Liver (tissue), 9 donors: Measurements from ENCODE around the gene PROK1. TPM values are rescaled to one million over a fixed set of nuclear protein-coding genes. Genes with fewer than 3 reads are reported as not detected.

Experiments used
- DNase-seq: peaks from one replicate; pipeline ENCODE4 v3.0.0-alpha.2; 2017; ENCODE audit warnings: low spot score
- H3K27ac ChIP-seq, 2 donors: one replicate each; pipeline ENCODE4 v1.7.0; 2013; ENCODE audit warnings: inconsistent platforms in 2 of 2, low read length in 2 of 2, control low read depth in 1 of 2, low read depth in 1 of 2, mild to moderate bottlenecking in 1 of 2
- H3K27me3 ChIP-seq, 4 donors: one replicate each; pipeline versions ENCODE4 v1.6.1 to v1.7.0; 2013; ENCODE audit warnings: low read length in 3 of 4, inconsistent platforms in 1 of 4, mild to moderate bottlenecking in 1 of 4, moderate library complexity in 1 of 4; ENCODE audit not compliant: control insufficient read depth in 4 of 4, insufficient read depth in 4 of 4
- H3K36me3 ChIP-seq, 4 donors: one replicate each; pipeline versions ENCODE4 v1.6.1 to v1.7.0; 2013; ENCODE audit warnings: low read length in 3 of 4, mild to moderate bottlenecking in 3 of 4, low read depth in 1 of 4, moderate library complexity in 1 of 4; ENCODE audit not compliant: control insufficient read depth in 4 of 4, insufficient read depth in 3 of 4
- H3K4me1 ChIP-seq, 4 donors: one replicate each; pipeline versions ENCODE4 v1.6.1 to v1.7.0; 2013; ENCODE audit warnings: low read length in 3 of 4, mild to moderate bottlenecking in 3 of 4, moderate library complexity in 1 of 4; ENCODE audit not compliant: control insufficient read depth in 4 of 4, insufficient read depth in 4 of 4
- H3K4me3 ChIP-seq, 3 donors: one replicate each; pipeline versions ENCODE4 v1.6.1 to v1.7.0; 2013; ENCODE audit warnings: low read length in 3 of 3, control low read depth in 1 of 3, low read depth in 1 of 3, mild to moderate bottlenecking in 1 of 3
- H3K9ac ChIP-seq, 2 donors: one replicate each; pipeline ENCODE4 v1.7.0; 2013; ENCODE audit warnings: low read length in 2 of 2, mild to moderate bottlenecking in 2 of 2, moderate library complexity in 2 of 2, control low read depth in 1 of 2, low read depth in 1 of 2
- H3K9me3 ChIP-seq, 4 donors: one replicate each; pipeline versions ENCODE4 v1.6.1 to v1.7.0; 2013; ENCODE audit warnings: low read length in 3 of 4; ENCODE audit not compliant: control insufficient read depth in 4 of 4
- ATF3 ChIP-seq: IDR thresholded peaks from 2 replicates; pipeline ENCODE4 v1.6.1; 2016; ENCODE audit warnings: antibody characterized with exemption
- CTCF ChIP-seq: fragments of 150-350 bp; IDR thresholded peaks from 2 replicates; pipeline ENCODE4 v1.5.1; 2017; ENCODE audit warnings: improper control_type of control experiment, low read depth, low read length; ENCODE audit not compliant: missing input control
- EGR1 ChIP-seq, 2 donors: IDR thresholded peaks; 2 replicates each; pipeline ENCODE4 v1.6.1; 2016 to 2018; ENCODE audit warnings: antibody characterized with exemption in 2 of 2, low read depth in 2 of 2
- FOXA1 ChIP-seq: IDR thresholded peaks from 2 replicates; pipeline ENCODE4 v1.6.1; 2016; ENCODE audit warnings: antibody characterized with exemption
- FOXA2 ChIP-seq: IDR thresholded peaks from 2 replicates; pipeline ENCODE4 v1.6.1; 2016; ENCODE audit warnings: antibody characterized with exemption
- GABPA ChIP-seq, 2 donors: IDR thresholded peaks in 1 of 2; conservative IDR thresholded peaks in 1 of 2; 2 replicates each; pipeline ENCODE4 v1.6.1; 2016; ENCODE audit warnings: antibody characterized with exemption in 2 of 2, mild to moderate bottlenecking in 1 of 2, moderate library complexity in 1 of 2
- HNF4A ChIP-seq, 2 donors: conservative IDR thresholded peaks; 2 replicates each; pipeline ENCODE4 v1.6.1; 2016; ENCODE audit warnings: antibody characterized with exemption in 2 of 2, mild to moderate bottlenecking in 2 of 2
- HNF4G ChIP-seq: IDR thresholded peaks from 2 replicates; pipeline ENCODE4 v1.6.1; 2016; ENCODE audit warnings: antibody characterized with exemption
- JUND ChIP-seq, 2 donors: IDR thresholded peaks; 2 replicates each; pipeline ENCODE4 v1.6.1; 2016; ENCODE audit warnings: antibody characterized with exemption in 2 of 2
- MAX ChIP-seq: IDR thresholded peaks from 2 replicates; pipeline ENCODE4 v1.6.1; 2016; ENCODE audit warnings: antibody characterized with exemption
- NR2F2 ChIP-seq: IDR thresholded peaks from 2 replicates; pipeline ENCODE4 v1.6.1; 2016; ENCODE audit warnings: antibody characterized with exemption
- RAD21 ChIP-seq, 2 donors: IDR thresholded peaks; 2 replicates each; pipeline ENCODE4 v1.6.1; 2016; ENCODE audit warnings: antibody characterized with exemption in 2 of 2, mild to moderate bottlenecking in 2 of 2
- RXRA ChIP-seq, 2 donors: IDR thresholded peaks; 2 replicates each; pipeline ENCODE4 v1.6.1; 2017 to 2018; ENCODE audit warnings: antibody characterized with exemption in 2 of 2, mild to moderate bottlenecking in 1 of 2
- SP1 ChIP-seq: IDR thresholded peaks from 2 replicates; pipeline ENCODE4 v1.6.1; 2018; ENCODE audit warnings: antibody characterized with exemption, mild to moderate bottlenecking
- TAF1 ChIP-seq: conservative IDR thresholded peaks from 2 replicates; pipeline ENCODE4 v1.6.1; 2016; ENCODE audit warnings: antibody characterized with exemption, mild to moderate bottlenecking
- YY1 ChIP-seq: IDR thresholded peaks from 2 replicates; pipeline ENCODE4 v1.6.1; 2016; ENCODE audit warnings: antibody characterized with exemption, mild to moderate bottlenecking
- ZBTB33 ChIP-seq: IDR thresholded peaks from 2 replicates; pipeline ENCODE4 v1.6.1; 2016; ENCODE audit warnings: antibody characterized with exemption
- WGBS: extraction: QIAGEN DNeasy Blood & Tissue Kit; methylation state at CpG from one replicate; pipeline ENCODE4 v1.1.7; 2013; 5-methylcytosine and 5-hydroxymethylcytosine counted together
- polyA plus RNA-seq, 2 donors: library from polyadenylated mRNA; stranded (reverse) in 1 of 2; unstranded in 1 of 2; fragments of 200-250 nt in 1 of 2; fragments of >200 nt in 1 of 2; fragmentation: Nextera tagmentation in 1 of 2; extraction: Ambion mirVana in 1 of 2; gene quantifications; one replicate each; pipeline versions ENCODE4 v1.2.1 to v1.2.3, GENCODE V29; 2013 to 2015
- total RNA-seq, 2 donors: library from RNA; depleted of rRNA; stranded (reverse); fragments of >200 nt; gene quantifications; one replicate each; pipeline ENCODE4 v1.2.3, GENCODE V29; 2014
- donor health status: healthy.
- donor health status: healthy.
- donor health status: healthy.
- donor health status: healthy.
- donor health status: healthy.

Gene PROK1
- total and polyA plus RNA-seq, 4 donors = 0.03 TPM; not detected in 3

GRCh38 chr1:110493059-110493699 is 42.2 kb downstream of the PROK1 start:
- Histone ChIP-seq H3K9ac (no peak overlapping the region), H3K27ac (no peak overlapping the region), H3K4me3 (no peak overlapping the region), H3K9me3 (no peaks in the 10 kb centered on the region), H3K36me3 (no peaks in the 10 kb centered on the region), H3K27me3 (no peaks in the 10 kb centered on the region), H3K4me1 (no peaks in the 10 kb centered on the region)
- no peak for DNase-seq
- no peak for TF ChIP-seq EGR1 (IDR thresholded peaks at IDR 0.05; ENCODE audit: low read depth in 2 of 2)
- no peak for TF ChIP-seq GABPA (IDR thresholded peaks at IDR 0.05 in 1 of 2, conservative IDR thresholded peaks at IDR 0.05 in 1 of 2)
- TF ChIP-seq ATF3 = no peak
- no peak for TF ChIP-seq RAD21 (IDR thresholded peaks at IDR 0.05)
- TF ChIP-seq FOXA2 = no peak
- no peak for TF ChIP-seq ZBTB33
- TF ChIP-seq TAF1 = no peak
- no peak for TF ChIP-seq HNF4G
- no peak for TF ChIP-seq FOXA1
- no peak for TF ChIP-seq JUND (IDR thresholded peaks at IDR 0.05)
- no peak for TF ChIP-seq YY1
- TF ChIP-seq HNF4A (conservative IDR thresholded peaks at IDR 0.05) = no peak
- TF ChIP-seq SP1 = no peak
- no peak for TF ChIP-seq RXRA (IDR thresholded peaks at IDR 0.05)
- TF ChIP-seq NR2F2 = no peak
- TF ChIP-seq CTCF = no peak
- TF ChIP-seq MAX = no peak
- 87% methylated on average over 5 of the region's 5 CpGs for WGBS

- no peaks in the 10 kb centered on the region for H3K4me1 ChIP-seq
- no peak for DNase-seq
- H3K27me3 ChIP-seq = no peaks in the 10 kb centered on the region
- WGBS = 82% methylated on average over 5 of the region's 5 CpGs
- no peaks in the 10 kb centered on the region for H3K36me3 ChIP-seq
- H3K9me3 ChIP-seq = no peaks in the 10 kb centered on the region
- no peak overlapping the region for H3K9ac ChIP-seq
- no peak overlapping the region for H3K4me3 ChIP-seq
- H3K27ac ChIP-seq = no peak overlapping the region
- TF ChIP-seq SP1 = no peak
- no peak for TF ChIP-seq YY1
- TF ChIP-seq TAF1 = no peak
- no peak for TF ChIP-seq ZBTB33
- TF ChIP-seq FOXA2 = no peak
These were observed 43.1 kb downstream of the PROK1 start for GRCh38 chr1:110494036-110494435.
